UCSD-AML1 (cell line): ENCODE data around the gene AATF.

Experiments
- DNase-seq: peaks from one replicate; lab custom pipeline; 2025; ENCODE audit not compliant: unreplicated experiment; lab: John Stamatoyannopoulos, UW

The AATF gene

GRCh38 chr17:36940313-36941264 lies 8.2 kb upstream of the AATF start:
- no peak for DNase-seq

GRCh38 chr17:36941265-36942010 lies 7.3 kb upstream of the AATF start:
- no peak for DNase-seq

- no peak for DNase-seq
Observed at GRCh38 chr17:36942019-36942599, 6.6 kb upstream of the AATF start.

- DNase-seq = no peak
Observed at GRCh38 chr17:36942631-36943125, 6.1 kb upstream of the AATF start.

- no peak for DNase-seq
Observed at GRCh38 chr17:36943250-36944191, 5.2 kb upstream of the AATF start.

- DNase-seq = no peak
Observed at GRCh38 chr17:36944553-36944952, 4.2 kb upstream of the AATF start.

- no peak for DNase-seq
Observed at GRCh38 chr17:36945140-36945539, 3.6 kb upstream of the AATF start.

- no peak for DNase-seq
Observed at GRCh38 chr17:36945959-36946725, 2.6 kb upstream of the AATF start.

- DNase-seq = no peak
Observed at GRCh38 chr17:36946726-36947091, 2.0 kb upstream of the AATF start.

GRCh38 chr17:36947922-36948716 lies 635 bp upstream of the AATF start:
- DNase-seq = no peak

- no peak for DNase-seq
Observed at GRCh38 chr17:36949461-36949927, 740 bp downstream of the AATF start.

GRCh38 chr17:36950027-36950426 lies 1.3 kb downstream of the AATF start:
- no peak for DNase-seq

- DNase-seq = no peak
Observed at GRCh38 chr17:36951084-36951789, 2.5 kb downstream of the AATF start.

- no peak for DNase-seq
Observed at GRCh38 chr17:36971508-36971907, 22.8 kb downstream of the AATF start.

- no peak for DNase-seq
Observed at GRCh38 chr17:36972186-36972700, 23.5 kb downstream of the AATF start.

- DNase-seq = no peak
Observed at GRCh38 chr17:36972905-36973304, 24.2 kb downstream of the AATF start.

- DNase-seq = no peak
Observed at GRCh38 chr17:36975922-36976515, 27.3 kb downstream of the AATF start.

- DNase-seq = no peak
Observed at GRCh38 chr17:36977066-36977465, 28.3 kb downstream of the AATF start.
